Urinary bladder (tissue), 4 donors: Measurements from ENCODE around the gene PRRX2. TPM values are rescaled to one million over a fixed set of nuclear protein-coding genes. Genes with fewer than 3 reads are reported as not detected.
A peak's percentile ranks its signal among the peaks of the same experiment; 100 is the strongest.
"Not testable (repeated sequence)": the region's sequence is repeated elsewhere in the genome, so short reads cannot be mapped to it uniquely, and the experiment has no call there.

Source experiments
- DNase-seq: peaks from one replicate; pipeline ENCODE4 v3.0.0-alpha.2; 2015; ENCODE audit errors: extremely low spot score
- H3K27ac ChIP-seq: one replicate; pipeline ENCODE4 v1.5.1; 2013; ENCODE audit warnings: low read depth, mild to moderate bottlenecking, moderate library complexity
- H3K36me3 ChIP-seq: one replicate; pipeline ENCODE4 v1.6.1; 2013; ENCODE audit warnings: mild to moderate bottlenecking, moderate library complexity; ENCODE audit not compliant: insufficient read depth
- H3K4me1 ChIP-seq: one replicate; pipeline ENCODE4 v1.6.1; 2013; ENCODE audit warnings: mild to moderate bottlenecking, moderate library complexity; ENCODE audit not compliant: insufficient read depth
- H3K4me3 ChIP-seq: one replicate; pipeline ENCODE4 v1.5.1; 2013; ENCODE audit warnings: low read depth, low read length
- WGBS: extraction: QIAGEN DNeasy Blood & Tissue Kit; methylation state at CpG from one replicate; pipeline ENCODE4 v1.1.7; 2013; 5-methylcytosine and 5-hydroxymethylcytosine counted together
- polyA plus RNA-seq: library from polyadenylated mRNA; stranded (reverse); fragments of 200-250 nt; gene quantifications from one replicate; pipeline ENCODE4 v1.2.3, GENCODE V29; 2013
- total RNA-seq: library from RNA; depleted of rRNA; stranded (reverse); fragments of >200 nt; gene quantifications from one replicate; pipeline ENCODE4 v1.2.3, GENCODE V29; 2014
- donor health status: healthy with polysubstance abuse.
- donor health status: healthy.

Gene PRRX2
- total and polyA plus RNA-seq, 2 donors, result 8.6 to 15.8 TPM

DNA sequence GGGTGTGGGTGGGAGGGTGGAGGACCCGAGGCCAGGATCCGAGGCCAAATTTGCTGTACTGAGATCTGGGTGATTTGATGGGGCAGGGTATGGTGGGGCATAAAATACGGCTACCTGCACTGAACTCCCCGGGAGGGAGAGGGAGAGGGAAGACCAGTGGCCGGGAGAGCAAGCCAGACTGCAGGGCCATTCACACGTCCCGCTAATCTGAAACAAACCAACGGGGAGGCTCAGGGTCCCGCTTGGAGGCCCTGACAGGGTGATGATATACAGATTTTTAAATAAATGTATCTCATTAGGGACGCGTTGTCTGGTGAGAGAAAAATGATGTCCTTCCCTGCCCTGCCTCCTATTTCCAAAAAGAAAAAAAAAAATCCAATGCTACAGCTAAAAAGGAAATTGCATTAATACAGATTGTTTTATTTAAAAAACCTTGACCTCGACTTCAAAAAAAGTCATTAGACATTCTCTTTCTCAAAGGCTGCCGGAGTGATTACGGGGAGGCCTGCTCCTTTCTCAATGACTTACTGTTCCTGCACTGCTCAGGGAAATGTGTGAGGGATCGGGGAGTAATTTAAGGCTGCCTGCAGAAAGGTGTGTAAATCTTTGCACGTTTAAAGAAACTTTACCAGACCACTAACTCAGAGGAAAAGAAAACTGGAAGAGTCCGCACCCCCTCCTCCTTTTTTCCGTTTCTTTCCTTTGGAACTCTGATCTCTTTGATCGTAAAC, 11.5 kb upstream of the PRRX2 start:
- no peaks in the 10 kb centered on the region for H3K4me1 ChIP-seq
- no peak overlapping the region for H3K4me3 ChIP-seq
- no peak overlapping the region for H3K27ac ChIP-seq
- no peak for DNase-seq
- 54% methylated on average over 19 of the region's 19 CpGs for WGBS
- H3K36me3 ChIP-seq, result no peaks in the 10 kb centered on the region

DNA sequence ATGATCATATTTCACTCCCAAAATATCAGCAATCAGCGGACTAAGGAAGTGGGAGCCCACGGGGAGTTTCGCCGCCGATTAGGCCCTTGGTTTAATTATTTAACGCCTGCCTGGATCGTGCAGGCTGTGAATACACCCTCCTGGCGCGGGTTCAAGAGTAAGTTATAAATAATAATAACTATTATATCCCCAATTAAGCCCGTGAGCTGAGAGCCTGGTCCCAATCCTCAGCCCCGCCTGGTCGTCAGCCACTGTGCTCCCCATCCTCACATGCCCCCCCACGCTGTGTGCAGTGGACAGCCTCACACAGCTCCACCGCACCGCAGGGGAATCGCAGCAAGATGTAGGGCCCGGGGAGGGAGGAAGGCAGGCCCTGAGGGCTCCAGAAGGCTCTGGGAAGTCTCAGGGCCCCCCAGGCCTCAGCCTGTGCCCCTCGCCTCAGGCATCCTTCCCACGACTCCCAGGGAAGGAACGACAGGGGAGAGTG, 10.8 kb upstream of the PRRX2 start:
- no peaks in the 10 kb centered on the region for H3K4me1 ChIP-seq
- no peak overlapping the region for H3K27ac ChIP-seq
- H3K4me3 ChIP-seq, result no peak overlapping the region
- no peaks in the 10 kb centered on the region for H3K36me3 ChIP-seq
- WGBS, result 50% methylated on average over 20 of the region's 20 CpGs
- DNase-seq, result no peak

DNA sequence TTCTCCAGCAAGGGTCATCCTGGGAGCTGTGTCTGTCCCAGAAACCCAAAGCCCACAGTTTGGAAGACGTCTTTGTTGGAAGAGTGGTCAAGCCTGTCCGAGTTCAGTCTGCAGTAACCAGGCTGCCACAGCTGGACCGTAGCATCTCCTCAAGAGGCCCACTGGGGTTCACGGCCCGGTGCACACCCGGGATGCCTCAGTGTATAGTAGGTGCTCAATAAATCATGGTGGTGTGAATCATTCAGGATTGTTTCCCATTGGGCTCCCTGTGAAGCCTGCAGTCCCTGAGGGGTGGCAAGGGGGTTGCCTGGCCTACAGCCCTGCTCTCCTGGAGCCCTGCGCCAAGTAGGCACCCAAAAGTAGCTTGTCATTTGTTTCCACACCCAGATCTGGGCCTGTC, 10.3 kb upstream of the PRRX2 start:
- H3K36me3 ChIP-seq, result no peaks in the 10 kb centered on the region
- H3K27ac ChIP-seq, result no peak overlapping the region
- no peaks in the 10 kb centered on the region for H3K4me1 ChIP-seq
- no peak overlapping the region for H3K4me3 ChIP-seq
- 91% methylated on average over 7 of the region's 7 CpGs for WGBS
- no peak for DNase-seq

DNA sequence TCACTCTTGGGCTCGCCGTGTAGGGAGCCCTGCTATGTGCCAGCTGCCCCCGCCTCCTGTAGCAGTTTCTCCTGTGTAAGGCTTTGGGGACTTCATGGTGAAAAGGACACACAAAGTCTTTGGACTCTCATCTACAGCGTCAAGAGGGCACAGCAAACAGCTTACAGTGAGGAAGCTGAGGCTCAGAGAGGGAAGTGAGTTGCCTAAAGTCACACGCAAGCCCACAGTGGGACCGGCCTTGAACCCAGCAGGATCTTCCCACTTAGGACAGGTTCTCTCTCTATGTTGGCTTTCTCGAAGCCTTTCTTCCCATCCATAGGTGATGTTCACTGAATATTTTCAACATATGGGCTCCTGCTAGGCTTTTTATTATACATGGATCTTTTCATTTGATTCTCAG, 9.8 kb upstream of the PRRX2 start:
- no peak for DNase-seq
- Histone ChIP-seq H3K27ac (no peak overlapping the region), H3K4me3 (no peak overlapping the region), H3K36me3 (no peaks in the 10 kb centered on the region), H3K4me1 (no peaks in the 10 kb centered on the region)
- WGBS, result 80% methylated on average over 7 of the region's 7 CpGs

DNA sequence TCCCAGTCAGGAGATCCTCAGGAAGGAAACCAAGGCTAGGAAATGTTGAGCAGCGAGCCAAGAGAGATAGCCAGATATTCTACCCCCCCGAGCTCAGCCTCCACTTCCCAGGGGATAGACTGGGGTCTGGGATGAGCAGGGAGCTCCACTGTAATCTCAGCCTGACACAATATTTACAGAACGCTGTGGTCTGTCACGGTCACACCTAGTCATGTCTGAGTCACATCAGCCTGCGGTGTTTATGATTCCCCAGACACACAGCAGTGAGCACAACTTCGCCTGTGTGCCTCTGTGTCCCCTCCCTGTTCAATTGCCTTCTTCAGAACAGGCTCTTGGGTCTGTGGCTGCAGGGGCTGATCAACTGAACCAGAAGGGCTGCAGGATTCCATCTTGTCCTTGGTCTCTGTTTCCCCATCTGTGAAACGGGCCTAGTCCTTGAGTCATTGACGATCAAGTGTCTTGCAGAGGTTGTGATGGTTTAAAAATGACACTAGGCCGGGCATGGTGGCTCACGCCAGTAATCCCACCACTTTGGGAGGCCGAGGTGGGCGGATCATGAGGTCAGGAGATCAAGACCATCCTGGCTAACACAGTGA, 8.6 kb upstream of the PRRX2 start:
- Histone ChIP-seq H3K27ac (no peak overlapping the region), H3K4me1 (no peaks in the 10 kb centered on the region), H3K36me3 (no peaks in the 10 kb centered on the region), H3K4me3 (no peak overlapping the region)
- no peak for DNase-seq
- 60% methylated on average over 12 of the region's 12 CpGs for WGBS

DNA sequence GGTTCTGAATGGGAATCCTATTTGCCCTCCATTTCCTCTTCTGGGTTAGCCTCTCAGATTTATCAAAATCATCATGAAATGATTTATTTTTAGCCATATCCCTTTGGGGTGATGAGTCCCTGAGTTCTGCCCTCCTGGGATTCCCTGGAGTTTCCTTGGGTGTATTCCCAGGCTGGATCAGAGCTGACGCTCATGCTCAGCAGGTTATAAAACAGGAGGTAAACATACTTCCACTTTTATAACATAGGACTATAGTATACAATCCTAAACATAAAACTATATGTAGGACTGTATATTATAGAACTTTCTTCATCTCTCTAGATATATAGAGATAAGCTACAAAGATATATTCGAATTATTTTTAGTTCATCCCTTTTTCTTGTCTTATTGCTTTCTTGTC, 4.4 kb upstream of the PRRX2 start:
- 62% methylated on average over 2 of the region's 2 CpGs for WGBS
- Histone ChIP-seq H3K27ac (no peak overlapping the region), H3K4me3 (no peak overlapping the region), H3K36me3 (no peaks in the 10 kb centered on the region), H3K4me1 (peaks cover 2% of the 10 kb centered on the region)
- no peak for DNase-seq

DNA sequence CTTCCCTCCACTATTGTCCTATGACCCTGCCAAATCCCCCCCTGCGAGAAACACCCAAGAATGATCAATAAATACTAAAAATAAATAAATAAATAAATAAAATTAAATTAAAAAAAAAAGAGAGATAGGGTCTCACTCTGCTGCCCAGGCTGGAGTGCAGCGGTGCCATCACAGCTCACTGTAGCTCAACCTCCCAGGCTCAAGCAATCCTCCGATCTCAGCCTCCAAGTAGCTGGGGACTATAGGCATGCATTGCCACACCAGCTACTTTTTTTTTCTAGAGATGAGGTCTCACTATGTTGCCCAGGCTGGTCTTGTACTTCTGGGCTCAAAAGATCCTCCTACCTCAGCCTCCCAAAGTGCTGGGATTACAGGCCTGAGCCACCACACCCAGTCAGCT, 3.2 kb upstream of the PRRX2 start:
- H3K27ac ChIP-seq, H3K4me3 ChIP-seq, H3K36me3 ChIP-seq, H3K4me1 ChIP-seq, DNase-seq: not testable (repeated sequence)
- 62% methylated on average over 3 of the region's 3 CpGs for WGBS

DNA sequence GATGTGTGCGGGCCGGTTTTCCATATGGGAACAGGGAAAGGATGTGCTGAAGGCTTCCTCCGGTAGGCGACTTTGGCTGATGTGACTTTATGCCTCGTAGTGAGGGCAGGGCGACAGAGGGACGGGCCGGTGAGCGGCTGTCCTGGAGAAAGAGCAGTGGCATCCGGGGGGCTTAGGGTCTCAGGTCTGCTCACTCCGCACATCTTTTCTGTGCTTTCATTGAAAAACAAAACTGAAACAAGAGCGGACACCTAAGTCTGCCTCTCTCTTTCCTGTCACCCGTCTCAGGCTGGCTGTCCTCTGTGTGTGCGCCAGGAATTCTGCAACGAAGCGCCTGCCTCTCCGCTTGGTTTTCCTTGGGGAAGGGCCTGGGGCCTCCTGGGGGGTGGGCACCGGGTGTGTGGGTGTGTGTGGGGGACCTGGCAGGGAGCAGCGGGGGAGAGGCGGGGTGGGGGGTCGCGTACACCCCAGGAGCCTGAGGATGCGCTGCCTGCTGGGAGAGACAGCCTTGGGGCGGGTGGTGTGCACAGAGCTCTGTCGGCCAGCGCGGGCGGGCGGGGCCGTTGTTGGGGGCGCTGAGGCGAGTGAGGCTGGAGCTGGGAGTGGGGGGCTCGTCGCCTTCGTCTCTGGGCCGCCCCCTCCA, 580 bp upstream of the PRRX2 start:
- DNase-seq, result no peak

DNA sequence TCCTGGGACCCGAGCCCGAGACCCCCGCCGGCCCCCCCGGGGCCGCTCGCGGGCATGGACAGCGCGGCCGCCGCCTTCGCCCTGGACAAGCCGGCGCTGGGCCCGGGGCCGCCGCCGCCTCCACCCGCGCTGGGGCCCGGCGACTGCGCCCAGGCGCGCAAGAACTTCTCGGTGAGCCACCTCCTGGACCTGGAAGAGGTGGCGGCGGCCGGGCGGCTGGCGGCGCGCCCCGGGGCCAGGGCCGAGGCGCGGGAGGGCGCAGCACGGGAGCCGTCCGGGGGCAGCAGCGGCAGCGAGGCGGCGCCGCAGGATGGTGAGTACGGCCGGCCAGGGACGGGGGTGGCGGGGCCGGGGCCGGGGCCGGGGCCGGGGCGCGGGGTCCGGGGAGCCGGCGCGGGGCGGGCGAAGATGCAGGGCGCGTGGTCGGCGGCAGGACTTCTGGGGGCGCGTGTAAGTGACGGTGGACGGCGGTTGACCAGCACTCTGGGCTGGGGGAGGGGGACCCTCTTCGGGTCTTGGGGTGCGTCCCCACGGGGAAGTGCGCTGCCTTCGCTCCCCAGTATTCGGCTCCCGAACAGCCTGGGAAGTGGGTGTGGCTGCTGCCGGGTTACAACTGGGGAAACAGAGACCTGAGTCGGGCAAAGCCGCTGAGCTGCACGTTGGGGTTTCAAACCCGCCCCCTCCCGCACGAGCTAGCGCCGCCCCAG, 520 bp downstream of the PRRX2 start:
- WGBS, result 3% methylated on average over 88 of the region's 88 CpGs
- H3K36me3 ChIP-seq, result no peaks in the 10 kb centered on the region
- no peak overlapping the region for H3K27ac ChIP-seq
- peaks cover 2% of the 10 kb centered on the region for H3K4me1 ChIP-seq
- H3K4me3 ChIP-seq, result peak overlapping the region; percentile 83
- no peak for DNase-seq

More for the DNA sequence above, 580 bp upstream of the PRRX2 start:
- H3K27ac ChIP-seq, result no peak overlapping the region
- WGBS, result 11% methylated on average over 36 of the region's 36 CpGs
- H3K4me3 ChIP-seq, result peak overlapping the region; percentile 83
- H3K4me1 ChIP-seq, result peaks cover 2% of the 10 kb centered on the region
- H3K36me3 ChIP-seq, result no peaks in the 10 kb centered on the region

DNA sequence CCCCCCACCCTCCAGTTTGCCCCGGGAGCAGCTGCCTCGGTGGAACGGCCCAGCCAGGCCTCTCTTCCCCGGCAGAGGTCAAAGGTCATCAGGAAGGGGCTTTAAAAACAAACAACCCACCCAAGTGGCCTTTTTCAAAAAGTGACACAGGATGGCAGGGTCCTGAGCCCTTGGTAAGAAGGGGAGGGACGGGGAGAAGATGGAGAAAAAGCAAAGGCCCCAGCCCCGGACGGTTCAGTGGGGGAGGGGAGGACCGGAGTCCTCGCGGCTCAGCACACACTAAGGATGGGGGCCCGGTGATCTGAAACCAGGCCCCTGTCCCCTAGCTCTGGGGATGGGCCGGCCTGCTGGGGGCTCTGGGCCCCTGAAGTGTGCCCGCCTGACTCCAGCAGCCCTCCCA, 1.1 kb downstream of the PRRX2 start:
- Histone ChIP-seq H3K4me3 (peak overlapping the region; percentile 83), H3K4me1 (peaks cover 2% of the 10 kb centered on the region), H3K27ac (no peak overlapping the region), H3K36me3 (no peaks in the 10 kb centered on the region)
- WGBS, result 22% methylated on average over 13 of the region's 13 CpGs
- no peak for DNase-seq

DNA sequence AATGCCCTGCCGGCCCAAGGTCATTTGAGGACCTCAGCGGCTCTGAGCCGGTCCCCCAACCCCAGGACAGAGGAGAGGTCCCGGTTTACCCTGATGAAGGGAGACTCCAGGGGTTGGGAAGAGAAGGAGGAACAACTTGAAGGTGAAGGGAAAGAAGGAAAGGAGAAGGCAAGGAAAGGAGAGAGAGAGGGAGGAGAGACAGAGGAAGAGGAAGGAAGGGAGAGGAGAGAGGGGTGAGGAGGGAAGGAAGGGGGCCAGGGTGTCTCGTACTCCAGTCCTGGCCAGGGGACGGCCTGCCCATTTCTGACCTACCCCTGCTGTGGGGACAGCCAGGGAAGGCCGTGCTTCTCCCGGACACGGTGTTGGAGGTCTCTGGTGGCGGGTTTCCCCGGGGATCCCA, 1.9 kb downstream of the PRRX2 start:
- Histone ChIP-seq H3K4me3 (no peak overlapping the region), H3K27ac (no peak overlapping the region)
- 67% methylated on average over 11 of the region's 11 CpGs for WGBS

DNA sequence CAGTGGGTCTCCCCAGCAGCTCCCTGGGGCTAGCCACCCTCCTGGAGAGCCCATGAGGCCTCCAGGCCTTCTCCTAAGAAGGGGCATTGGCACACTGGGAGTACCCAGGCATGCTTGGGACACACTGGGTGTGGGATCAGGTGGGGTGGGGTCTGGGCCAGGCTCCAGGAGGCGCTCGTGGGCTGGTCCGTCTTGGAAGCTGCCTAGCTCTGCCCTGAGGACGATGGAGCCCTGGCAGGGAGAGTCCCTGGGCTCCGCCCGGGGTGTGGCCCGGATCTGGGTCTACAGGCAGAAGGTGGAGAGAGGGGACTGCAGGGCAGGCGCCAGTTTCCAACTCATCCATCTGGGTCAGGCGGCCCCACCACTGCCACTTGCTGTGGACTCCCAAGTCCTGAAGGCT, 2.4 kb downstream of the PRRX2 start:
- H3K4me3 ChIP-seq, result no peak overlapping the region
- WGBS, result 80% methylated on average over 9 of the region's 9 CpGs
- no peak overlapping the region for H3K27ac ChIP-seq
- H3K4me1 ChIP-seq, result peaks cover 2% of the 10 kb centered on the region
- no peaks in the 10 kb centered on the region for H3K36me3 ChIP-seq
- DNase-seq, result no peak

More for the DNA sequence above, 1.9 kb downstream of the PRRX2 start:
- no peak for DNase-seq
- Histone ChIP-seq H3K4me1 (peaks cover 2% of the 10 kb centered on the region), H3K36me3 (no peaks in the 10 kb centered on the region)

DNA sequence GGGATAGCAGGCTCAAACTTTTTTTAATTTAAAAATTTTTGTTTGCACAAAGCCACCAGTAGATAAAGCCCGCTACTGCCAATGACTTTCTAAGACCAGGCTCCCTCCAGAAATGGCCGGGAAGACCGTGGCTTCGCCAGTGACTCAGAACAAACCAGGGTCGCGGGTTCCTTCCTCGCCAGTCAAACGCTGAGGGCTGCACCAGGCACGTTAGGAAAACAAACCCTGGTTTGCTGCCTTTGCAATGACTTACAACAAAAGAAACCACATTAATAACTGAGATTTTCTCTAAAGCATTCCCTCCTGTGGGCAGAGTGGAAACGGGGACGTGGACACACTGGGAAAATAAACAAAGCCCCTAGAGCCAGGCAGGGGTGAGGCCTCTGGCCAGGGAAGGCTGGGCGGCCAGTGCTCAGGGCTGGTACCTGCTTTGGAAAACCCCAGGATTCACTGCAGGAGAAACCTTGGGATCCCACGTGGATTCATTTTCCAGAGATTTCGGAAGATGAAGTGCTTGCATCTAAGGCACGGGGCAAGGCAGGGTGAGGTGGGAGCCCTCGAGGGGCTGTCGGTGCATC, 3.8 kb downstream of the PRRX2 start:
- Histone ChIP-seq H3K4me3 (no peak overlapping the region), H3K4me1 (peaks cover 2% of the 10 kb centered on the region), H3K27ac (no peak overlapping the region), H3K36me3 (no peaks in the 10 kb centered on the region)
- no peak for DNase-seq
- 71% methylated on average over 17 of the region's 17 CpGs for WGBS
